HG03558 (cell line): ENCODE data around the gene CRYGN.

Experiments
- ATAC-seq: cut with Tn5 transposase; IDR thresholded peaks from one replicate; pipeline ENCODE4 v1.9.1; 2021; ENCODE audit warnings: moderate number of reproducible peaks; ENCODE audit not compliant: unreplicated experiment; ENCODE audit errors: extremely low read depth

The CRYGN gene

GRCh38 chr7:151461096-151461941 lies 21.4 kb upstream of the CRYGN start:
- ATAC-seq = no peak

DNA sequence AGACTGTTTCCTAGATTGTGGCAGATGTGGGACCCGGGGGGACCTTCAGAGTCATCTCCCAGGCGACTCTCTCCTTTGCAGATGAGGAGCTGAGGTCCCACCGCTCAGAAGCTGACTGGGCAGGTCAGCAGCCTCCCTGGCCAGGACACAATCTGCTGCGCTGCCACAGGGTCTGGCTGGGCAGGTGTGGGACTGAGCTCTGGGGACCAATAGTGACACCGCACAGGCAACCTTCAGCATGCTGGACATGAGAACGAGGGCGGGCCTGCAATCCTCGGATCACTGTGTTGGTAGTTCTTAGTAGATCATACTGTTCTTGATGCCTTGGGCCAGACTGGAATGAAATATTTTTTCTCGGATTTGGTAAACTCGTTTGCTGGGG lies 20.5 kb upstream of the CRYGN start:
- no peak for ATAC-seq

GRCh38 chr7:151459726-151460473 lies 20.0 kb upstream of the CRYGN start:
- ATAC-seq = no peak

DNA sequence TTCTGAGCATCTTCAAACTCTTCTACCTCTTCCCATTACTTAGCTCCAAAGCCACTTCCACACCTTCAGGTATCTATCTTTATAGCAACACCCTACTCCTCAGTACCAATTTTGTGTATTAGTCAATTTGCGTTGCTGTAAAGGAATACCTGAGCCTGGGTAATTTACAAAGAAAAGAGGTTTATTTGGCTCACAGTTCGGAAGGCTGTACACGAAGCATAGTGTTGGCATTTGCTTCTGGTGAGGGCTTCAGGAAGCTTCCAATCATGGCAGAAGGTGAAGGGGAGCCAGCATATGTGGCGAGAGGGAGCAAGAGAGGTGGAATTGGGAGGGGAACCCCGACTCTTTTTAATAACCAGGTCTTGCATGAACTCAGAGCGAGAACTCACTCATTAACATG lies 17.6 kb upstream of the CRYGN start:
- no peak for ATAC-seq

DNA sequence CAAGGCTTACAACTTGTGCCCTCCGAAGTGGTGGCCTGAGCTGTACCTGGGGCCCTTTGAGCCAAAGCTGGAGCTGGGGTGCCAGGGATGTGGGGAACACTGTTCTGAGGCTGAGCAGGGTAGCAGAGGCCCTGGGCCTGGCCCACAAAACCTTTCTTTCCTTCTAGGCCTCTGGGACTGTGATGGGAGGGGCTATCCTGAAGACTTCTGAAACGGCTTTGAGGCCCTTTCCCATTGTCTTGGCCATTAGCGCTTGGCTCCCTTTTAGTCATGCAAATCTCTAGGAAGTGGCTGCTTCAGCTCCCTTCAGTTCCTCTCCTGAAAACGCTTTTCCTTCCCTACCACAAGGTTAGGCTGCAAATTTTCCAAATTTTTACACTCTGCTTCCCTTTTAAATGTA lies 16.8 kb upstream of the CRYGN start:
- no peak for ATAC-seq

DNA sequence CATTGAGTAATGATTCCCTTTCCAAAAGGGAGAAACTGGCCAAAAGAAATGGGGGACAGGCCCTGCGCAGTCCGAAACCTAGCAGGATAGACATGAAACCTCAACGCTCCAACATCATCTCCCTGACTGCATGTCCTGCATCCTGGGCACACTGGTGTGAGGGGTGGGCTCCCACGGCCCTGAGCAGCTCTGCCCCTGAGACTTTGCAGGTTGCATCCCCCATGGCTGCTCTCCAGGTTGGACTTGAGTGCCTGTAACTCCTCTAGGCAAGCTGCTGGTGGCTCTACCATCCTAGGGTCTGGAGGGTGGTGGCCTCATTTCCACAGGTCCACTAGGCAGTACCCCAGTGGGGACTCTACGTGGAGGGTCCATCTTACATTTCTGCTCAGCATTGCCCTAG lies 16.3 kb upstream of the CRYGN start:
- ATAC-seq = no peak

GRCh38 chr7:151455690-151456089 lies 15.7 kb upstream of the CRYGN start:
- no peak for ATAC-seq

DNA sequence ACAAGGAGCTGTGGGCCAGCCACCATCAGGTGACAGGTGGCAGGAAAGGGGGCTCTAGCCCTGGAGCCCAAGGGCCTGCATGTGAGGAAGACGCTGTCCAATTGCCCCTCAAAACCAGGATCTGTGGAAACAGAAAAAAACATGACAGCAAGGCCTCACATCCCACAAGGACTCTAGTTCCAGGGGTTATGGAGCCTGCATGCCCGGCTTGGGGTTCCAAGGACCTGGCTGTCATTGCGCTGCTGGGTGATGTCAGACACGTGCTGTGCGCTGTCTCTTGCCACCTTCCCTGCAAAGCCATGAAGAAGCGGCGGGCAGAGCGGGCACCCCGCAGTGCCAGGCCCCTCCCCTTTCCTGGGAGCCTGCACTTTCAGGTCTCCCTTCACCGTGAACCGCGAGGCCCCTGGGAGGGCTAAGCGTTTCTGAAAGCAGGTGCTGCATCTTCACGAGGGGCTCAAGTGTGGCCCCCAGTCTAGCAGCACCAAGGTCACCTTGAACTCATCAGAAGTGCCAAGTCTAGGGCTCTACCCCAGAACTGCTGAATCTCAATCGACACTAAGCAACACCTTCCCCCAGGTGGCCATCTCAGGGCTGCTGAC lies 15.1 kb upstream of the CRYGN start:
- no peak for ATAC-seq

DNA sequence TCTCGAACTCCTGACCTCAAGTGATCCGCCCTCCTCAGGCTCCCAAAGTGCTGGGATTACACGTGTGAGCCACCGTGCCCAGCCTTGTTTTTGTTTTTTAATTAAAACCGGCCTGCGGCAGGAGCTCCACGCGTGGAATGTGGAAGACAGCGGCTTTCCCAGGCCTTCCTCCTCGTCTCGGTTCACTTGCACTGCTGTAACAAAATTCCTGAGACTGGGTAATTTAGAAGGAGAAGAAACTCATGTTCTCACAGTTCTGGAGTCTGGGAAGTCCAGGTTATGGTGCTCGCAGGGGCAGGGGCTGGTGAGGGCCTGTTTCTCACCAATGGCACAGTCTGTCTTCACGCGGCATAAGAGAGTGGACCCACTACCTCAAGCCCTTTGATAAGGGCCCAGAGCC lies 14.4 kb upstream of the CRYGN start:
- no peak for ATAC-seq

GRCh38 chr7:151453326-151453791 lies 13.4 kb upstream of the CRYGN start:
- no peak for ATAC-seq

- ATAC-seq = no peak
Measured at GRCh38 chr7:151452680-151453325, 12.9 kb upstream of the CRYGN start.

- no peak for ATAC-seq
Measured at GRCh38 chr7:151451626-151452571, 12.0 kb upstream of the CRYGN start.

- no peak for ATAC-seq
Measured at GRCh38 chr7:151451156-151451555, 11.2 kb upstream of the CRYGN start.

DNA sequence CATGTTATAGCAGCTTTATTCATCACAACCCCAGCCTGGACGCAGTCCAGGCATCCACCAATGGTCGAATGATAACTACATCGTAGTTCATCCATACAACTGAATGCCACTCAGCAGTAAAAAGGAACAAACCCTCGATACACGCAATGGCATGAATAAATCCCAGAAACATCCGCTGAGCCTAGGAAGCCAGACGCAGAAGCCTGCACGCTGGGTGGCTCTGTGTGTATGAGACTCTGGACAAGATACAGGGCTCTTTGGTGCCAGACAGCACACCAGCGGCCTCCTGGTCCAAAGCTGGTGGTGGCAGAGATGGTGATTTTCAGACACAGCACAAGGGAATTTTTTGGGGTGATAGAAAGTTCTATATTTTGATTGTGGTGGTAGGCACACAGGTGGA lies 10.0 kb upstream of the CRYGN start:
- ATAC-seq = no peak

DNA sequence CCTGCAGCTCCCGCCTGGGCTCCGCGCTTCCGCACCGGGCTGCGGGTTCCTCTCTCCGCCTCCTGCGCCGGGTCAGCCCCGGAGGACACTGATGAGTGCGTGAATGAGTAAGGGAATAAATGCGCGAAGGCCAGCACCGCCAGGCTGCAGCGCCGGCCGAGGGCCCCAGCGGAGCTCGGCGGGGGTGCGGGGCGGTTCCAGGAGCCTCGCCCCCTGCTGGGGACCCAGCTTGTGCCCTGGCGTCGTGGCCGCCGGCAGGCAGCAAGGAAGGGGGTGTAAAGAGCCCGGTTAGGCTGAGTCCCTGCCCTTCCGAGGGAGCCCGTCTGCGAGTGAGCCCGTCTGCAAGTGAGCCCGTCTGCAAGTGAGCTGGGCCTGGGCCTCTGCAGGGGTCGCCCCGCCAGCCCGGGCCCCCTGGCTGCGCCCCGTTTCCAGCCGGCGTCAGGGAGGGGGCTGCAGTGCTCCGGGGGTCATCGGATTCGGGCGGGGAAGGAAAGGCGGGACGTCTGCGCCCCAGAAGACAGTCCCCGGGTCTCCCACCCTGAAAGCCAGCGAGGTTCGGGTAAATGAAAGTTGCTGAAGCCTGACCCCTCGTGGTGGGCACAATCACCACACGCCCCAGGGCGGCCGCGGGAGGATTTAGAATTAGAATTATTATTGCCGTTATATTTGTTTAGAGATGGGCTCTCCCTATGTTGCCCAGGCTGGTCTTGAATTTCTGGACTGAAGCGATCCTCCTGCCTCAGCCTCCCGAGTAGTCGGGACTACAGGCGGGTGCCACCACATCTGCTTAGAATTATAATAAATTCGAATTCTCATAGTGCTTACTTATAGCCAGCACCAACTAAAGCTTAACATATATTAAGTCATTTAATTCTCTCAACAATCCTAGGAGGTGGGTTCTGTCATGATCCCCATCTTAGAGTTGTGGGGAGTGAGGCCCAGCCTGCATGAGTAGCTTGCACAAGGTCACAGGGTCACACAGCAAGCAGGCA lies 8.6 kb upstream of the CRYGN start:
- no peak for ATAC-seq

DNA sequence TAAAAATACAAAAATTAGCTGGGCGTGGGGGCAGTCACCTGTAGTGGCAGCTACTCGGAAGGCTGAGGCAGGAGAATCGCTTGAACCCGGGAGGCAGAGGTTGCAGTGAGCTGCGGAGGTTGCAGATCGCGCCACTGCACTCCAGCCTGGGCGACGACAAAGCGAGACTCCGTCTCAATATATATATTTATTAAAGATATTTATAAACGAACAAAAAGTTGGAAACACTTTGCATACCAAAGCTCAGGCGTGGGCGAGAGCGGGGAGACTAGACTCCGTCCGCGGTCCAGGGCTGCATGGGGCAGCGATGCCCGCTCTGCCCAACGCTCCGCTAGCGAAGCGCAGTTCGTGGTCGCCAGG lies 7.9 kb upstream of the CRYGN start:
- ATAC-seq = no peak

DNA sequence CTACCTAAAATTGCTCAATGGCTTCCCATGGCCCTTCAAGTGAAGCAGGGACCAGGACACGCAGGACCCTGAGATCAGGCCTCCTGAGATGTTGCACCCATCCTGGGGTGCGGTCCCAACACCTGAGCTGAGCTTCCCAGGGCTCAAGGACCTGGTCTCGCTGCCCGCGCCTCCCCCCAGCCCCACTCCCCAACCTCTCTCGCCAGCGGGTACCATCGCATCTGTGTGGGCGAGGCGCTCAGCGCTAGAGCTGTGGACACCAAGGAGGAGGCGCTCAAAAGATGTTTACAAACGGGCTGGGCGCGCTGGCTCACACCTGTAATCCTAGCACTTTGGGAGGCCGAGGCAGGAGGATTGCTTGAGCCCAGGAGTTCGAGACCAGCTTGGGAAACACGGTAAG lies 7.4 kb upstream of the CRYGN start:
- ATAC-seq = no peak

DNA sequence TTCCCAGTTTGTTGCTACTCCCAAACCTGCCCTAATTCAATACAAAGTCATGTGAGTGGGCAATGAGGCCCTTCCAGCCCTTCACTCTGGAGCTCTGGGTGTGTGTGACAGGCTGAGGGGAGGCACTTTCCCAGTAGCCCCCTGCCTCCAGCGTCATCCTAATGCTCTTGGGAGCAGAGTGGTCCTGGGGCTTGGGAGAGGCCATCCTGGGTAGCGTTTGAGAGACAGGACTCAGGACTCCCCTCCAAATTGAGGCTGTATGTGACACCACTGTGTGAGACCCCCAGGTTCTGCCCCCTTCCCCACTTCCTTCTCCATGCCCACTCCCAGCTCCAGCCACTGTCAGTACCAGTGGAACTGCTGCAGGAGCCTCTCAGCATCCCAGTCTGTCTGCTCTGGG lies 6.5 kb upstream of the CRYGN start:
- ATAC-seq = no peak

DNA sequence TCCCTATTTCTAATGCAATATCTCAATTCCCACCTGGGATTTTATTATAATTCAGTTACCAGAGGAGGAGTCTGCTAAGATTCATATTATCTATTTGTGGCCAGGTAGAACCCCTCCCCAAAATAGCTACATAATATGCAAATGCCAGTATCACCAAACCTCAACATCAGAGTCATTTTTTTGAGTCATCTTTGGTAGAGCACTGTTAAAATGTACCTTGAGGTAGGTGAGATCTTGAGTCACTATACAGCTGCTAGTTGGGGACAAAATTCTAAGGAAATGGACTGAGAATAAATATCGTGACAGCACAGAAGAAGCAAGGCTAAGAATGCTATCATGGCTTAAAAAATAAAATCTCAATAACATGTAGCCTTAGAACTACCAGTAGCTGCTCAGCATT lies 4.7 kb upstream of the CRYGN start:
- ATAC-seq = no peak
